Parathyroid adenoma (tissue), 2 donors: Measurements from ENCODE around the gene ADD3.

Experiments
- H2AFZ ChIP-seq: fragments of 300-600 bp; sonication (generic); one replicate; pipeline ENCODE4 v1.7.0; 2017; ENCODE audit warnings: antibody characterized with exemption, mild to moderate bottlenecking
- H3K27ac ChIP-seq: fragments of 300-600 bp; sonication (generic); one replicate; pipeline ENCODE4 v1.7.0; 2017
- H3K27me3 ChIP-seq: fragments of 300-600 bp; sonication (generic); one replicate; pipeline ENCODE4 v1.7.0; 2017; ENCODE audit warnings: low read length; ENCODE audit not compliant: control insufficient read depth, insufficient read depth
- H3K36me3 ChIP-seq: fragments of 300-600 bp; sonication (generic); one replicate; pipeline ENCODE4 v1.7.0; 2017; ENCODE audit warnings: low read length; ENCODE audit not compliant: control insufficient read depth, insufficient read depth
- H3K4me1 ChIP-seq: fragments of 300-600 bp; sonication (generic); one replicate; pipeline ENCODE4 v1.7.0; 2017; ENCODE audit warnings: control low read depth
- H3K4me2 ChIP-seq: fragments of 300-600 bp; sonication (generic); one replicate; pipeline ENCODE4 v1.7.0; 2017; ENCODE audit warnings: low read length
- H3K4me3 ChIP-seq: fragments of 300-600 bp; sonication (generic); one replicate; pipeline ENCODE4 v1.7.0; 2017; ENCODE audit warnings: low read depth, low read length
- H3K79me2 ChIP-seq: fragments of 300-600 bp; sonication (generic); one replicate; pipeline ENCODE4 v1.7.0; 2017; ENCODE audit warnings: control low read depth
- H3K9ac ChIP-seq: fragments of 300-600 bp; sonication (generic); one replicate; pipeline ENCODE4 v1.7.0; 2017; ENCODE audit warnings: mild to moderate bottlenecking
- H3K9me3 ChIP-seq: fragments of 300-600 bp; sonication (generic); one replicate; pipeline ENCODE4 v1.7.0; 2017; ENCODE audit warnings: low read length; ENCODE audit not compliant: control insufficient read depth
- CTCF ChIP-seq: fragments of 300-600 bp; sonication (generic); IDR thresholded peaks from one replicate; pipeline ENCODE4 v1.7.0; 2017; ENCODE audit warnings: antibody characterized with exemption, mild to moderate bottlenecking
- donor health status: primary hyperparathyroidism.

ADD3 gene

GRCh38 chr10:110162741-110163145 lies 155.0 kb downstream of the ADD3 start:
- H3K9me3 ChIP-seq = no peaks in the 10 kb centered on the region
- no peaks in the 10 kb centered on the region for H3K27me3 ChIP-seq
- no peak overlapping the region for H3K27ac ChIP-seq
- TF ChIP-seq CTCF = no peak
- no peaks in the 10 kb centered on the region for H3K36me3 ChIP-seq
- no peak overlapping the region for H3K4me2 ChIP-seq
- no peak overlapping the region for H3K9ac ChIP-seq
- H3K4me1 ChIP-seq = no peaks in the 10 kb centered on the region
- no peaks in the 10 kb centered on the region for H3K79me2 ChIP-seq
- H3K4me3 ChIP-seq = no peak overlapping the region
- no peak overlapping the region for H2AFZ ChIP-seq

- H3K27me3 ChIP-seq = no peaks in the 10 kb centered on the region
- H2AFZ ChIP-seq = no peak overlapping the region
- no peak for TF ChIP-seq CTCF
- no peak overlapping the region for H3K27ac ChIP-seq
- H3K4me1 ChIP-seq = no peaks in the 10 kb centered on the region
- H3K36me3 ChIP-seq = no peaks in the 10 kb centered on the region
- H3K9me3 ChIP-seq = no peaks in the 10 kb centered on the region
- H3K9ac ChIP-seq = no peak overlapping the region
- no peak overlapping the region for H3K4me3 ChIP-seq
- H3K79me2 ChIP-seq = no peaks in the 10 kb centered on the region
- H3K4me2 ChIP-seq = no peak overlapping the region
Observed at GRCh38 chr10:110163192-110163773, 155.5 kb downstream of the ADD3 start.

GRCh38 chr10:110163841-110164240 lies 156.1 kb downstream of the ADD3 start:
- TF ChIP-seq CTCF = no peak
- H3K4me1 ChIP-seq = no peaks in the 10 kb centered on the region

GRCh38 chr10:110165239-110165638 lies 157.5 kb downstream of the ADD3 start:
- Histone ChIP-seq H3K79me2 (no peaks in the 10 kb centered on the region), H3K4me2 (no peak overlapping the region), H3K4me1 (no peaks in the 10 kb centered on the region), H3K36me3 (no peaks in the 10 kb centered on the region), H3K27ac (no peak overlapping the region), H3K9me3 (no peaks in the 10 kb centered on the region), H3K27me3 (no peaks in the 10 kb centered on the region), H3K4me3 (no peak overlapping the region), H3K9ac (no peak overlapping the region), H2AFZ (no peak overlapping the region)
- no peak for TF ChIP-seq CTCF

More at GRCh38 chr10:110163841-110164240, 156.1 kb downstream of the ADD3 start:
- H3K9me3 ChIP-seq = no peaks in the 10 kb centered on the region
- H3K27ac ChIP-seq = no peak overlapping the region
- H3K4me3 ChIP-seq = no peak overlapping the region
- H3K27me3 ChIP-seq = no peaks in the 10 kb centered on the region
- no peak overlapping the region for H3K4me2 ChIP-seq
- no peak overlapping the region for H2AFZ ChIP-seq
- H3K79me2 ChIP-seq = no peaks in the 10 kb centered on the region
- H3K36me3 ChIP-seq = no peaks in the 10 kb centered on the region
- no peak overlapping the region for H3K9ac ChIP-seq

GRCh38 chr10:110167149-110167548 lies 159.4 kb downstream of the ADD3 start:
- Histone ChIP-seq H3K9ac (no peak overlapping the region), H3K79me2 (no peaks in the 10 kb centered on the region), H3K36me3 (no peaks in the 10 kb centered on the region), H3K4me1 (no peaks in the 10 kb centered on the region), H3K27me3 (no peaks in the 10 kb centered on the region), H3K9me3 (no peaks in the 10 kb centered on the region), H3K4me2 (no peak overlapping the region), H3K27ac (no peak overlapping the region), H2AFZ (no peak overlapping the region), H3K4me3 (no peak overlapping the region)
- no peak for TF ChIP-seq CTCF
